NB4 (cell line): ENCODE results near the gene CEACAM20.
"Not testable (repeated sequence)": the region's sequence is repeated elsewhere in the genome, so short reads cannot be mapped to it uniquely, and the experiment has no call there.

ENCODE experiments used
- DNase-seq: peaks from one replicate; pipeline ENCODE4 v3.0.0; 2010; ENCODE audit warnings: low read depth
- H3K4me3 ChIP-seq: one replicate; pipeline ENCODE4 v1.5.1; 2011; ENCODE audit warnings: mild to moderate bottlenecking, low read depth, low read length, moderate library complexity
- CTCF ChIP-seq: IDR thresholded peaks from one replicate; pipeline ENCODE4 v1.5.1; 2012; ENCODE audit warnings: low read depth, low read length
- MYC ChIP-seq: IDR thresholded peaks from 2 replicates; pipeline ENCODE4 v1.6.1; 2011; ENCODE audit warnings: low read depth, low read length
- POLR2A ChIP-seq: IDR thresholded peaks from 2 replicates; pipeline ENCODE4 v1.6.1; 2011; ENCODE audit warnings: mild to moderate bottlenecking; ENCODE audit not compliant: insufficient read length; ENCODE audit errors: extremely low read depth
- TF ChIP-seq, protein P1 (sequence below): IDR thresholded peaks from 2 replicates; pipeline ENCODE4 v1.6.1; 2011; ENCODE audit warnings: low read depth, low read length

The CEACAM20 gene

GRCh38 chr19:44552324-44552723 lies 22.8 kb upstream of the CEACAM20 start:
- TF ChIP-seq, protein P1, sequence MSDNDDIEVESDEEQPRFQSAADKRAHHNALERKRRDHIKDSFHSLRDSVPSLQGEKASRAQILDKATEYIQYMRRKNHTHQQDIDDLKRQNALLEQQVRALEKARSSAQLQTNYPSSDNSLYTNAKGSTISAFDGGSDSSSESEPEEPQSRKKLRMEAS: no peak
- TF ChIP-seq CTCF: peak; percentile 71
- no peak for TF ChIP-seq MYC
- no peak for TF ChIP-seq POLR2A
- peak; percentile 54 for DNase-seq
- H3K4me3 ChIP-seq: no peak overlapping the region

DNA sequence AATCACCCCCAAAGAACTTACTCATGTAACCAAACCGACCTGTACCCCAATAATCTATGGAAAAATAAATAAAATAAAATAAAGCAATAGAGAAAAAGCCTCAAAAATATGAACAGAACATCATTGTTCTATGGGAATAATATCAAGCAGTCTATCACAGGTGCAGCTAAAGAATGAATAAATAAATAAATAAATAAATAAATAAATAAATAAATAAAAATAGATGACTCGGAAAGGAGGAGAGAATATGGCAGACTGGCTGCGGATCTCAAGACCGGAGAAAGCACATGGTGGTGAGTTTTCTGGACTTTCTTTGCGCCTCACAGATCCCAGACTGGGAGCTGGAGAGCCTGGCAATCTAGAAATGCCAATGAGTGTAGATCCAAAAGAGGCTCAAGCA lies 22.4 kb upstream of the CEACAM20 start:
- no peak for DNase-seq
- TF ChIP-seq CTCF: no peak
- no peak for TF ChIP-seq POLR2A
- no peak for TF ChIP-seq MYC
- TF ChIP-seq, protein P1: no peak
- H3K4me3 ChIP-seq: no peak overlapping the region

GRCh38 chr19:44550976-44551375 lies 21.5 kb upstream of the CEACAM20 start:
- not testable (repeated sequence) for DNase-seq, H3K4me3 ChIP-seq

DNA sequence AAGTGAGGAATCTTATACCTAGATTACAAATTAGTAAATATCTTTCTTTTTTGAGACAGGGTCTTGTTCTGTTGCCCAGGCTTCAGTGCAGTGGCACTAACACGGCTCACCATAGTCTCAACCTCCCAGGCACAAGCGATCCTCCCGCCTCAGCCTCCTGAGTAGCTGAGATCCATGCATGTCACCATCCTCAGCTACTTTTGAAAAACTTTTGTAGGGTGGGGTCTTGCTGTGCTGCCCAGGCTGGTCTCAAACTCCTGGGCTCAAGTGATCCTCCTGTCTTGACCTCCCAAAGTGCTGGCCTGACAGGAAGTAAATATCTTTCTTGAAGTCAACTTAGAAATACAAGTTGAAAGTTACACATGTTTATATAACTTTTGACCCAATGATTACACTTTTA lies 20.0 kb upstream of the CEACAM20 start:
- no peak overlapping the region for H3K4me3 ChIP-seq
- DNase-seq: no peak
- TF ChIP-seq, protein P1: no peak
- TF ChIP-seq POLR2A: no peak
- no peak for TF ChIP-seq CTCF
- TF ChIP-seq MYC: no peak

DNA sequence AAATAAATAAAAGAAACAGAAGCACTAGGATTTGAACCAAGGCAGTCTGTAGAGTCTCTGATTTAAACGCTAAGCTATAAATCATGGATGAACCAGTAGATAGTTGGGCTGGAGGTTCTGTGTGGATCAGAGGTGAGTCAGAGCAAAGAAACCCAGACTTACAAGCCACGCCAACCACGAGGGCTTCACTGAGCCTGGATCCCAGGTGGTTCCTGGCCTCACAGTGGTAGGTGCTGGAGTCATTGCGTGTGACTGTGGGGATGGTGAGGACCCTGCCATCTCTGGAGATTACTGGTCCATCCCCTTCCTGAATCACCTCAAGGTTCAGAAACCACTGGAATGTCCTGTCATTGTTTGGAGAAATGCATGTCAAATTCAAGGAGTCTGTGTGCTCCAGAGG lies 19.3 kb upstream of the CEACAM20 start:
- TF ChIP-seq, protein P1: no peak
- TF ChIP-seq CTCF (no peak), POLR2A (no peak), MYC (no peak)
- DNase-seq: no peak
- no peak overlapping the region for H3K4me3 ChIP-seq

DNA sequence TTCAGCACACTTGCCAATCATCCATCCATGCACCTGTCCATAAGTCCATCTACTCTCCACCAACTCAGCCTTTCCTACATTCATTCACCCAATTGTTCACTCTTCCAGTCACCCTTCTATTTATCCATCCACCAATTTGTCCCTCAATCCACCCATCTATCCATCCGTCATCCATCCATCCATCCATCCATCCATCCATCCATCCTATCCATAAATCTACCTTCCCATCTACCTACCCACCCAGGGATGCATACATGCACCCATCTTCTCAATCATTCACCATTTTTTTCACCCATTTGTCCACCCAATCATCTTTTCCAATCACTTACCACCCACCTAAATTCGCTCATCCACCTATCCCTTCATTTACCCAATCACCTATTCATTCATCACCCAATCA lies 14.6 kb upstream of the CEACAM20 start:
- TF ChIP-seq, protein P1: no peak
- TF ChIP-seq MYC (no peak), POLR2A (no peak), CTCF (no peak)
- no peak overlapping the region for H3K4me3 ChIP-seq
- no peak for DNase-seq
